ENCODE measurements around the gene IFITM10. TPM values are rescaled to one million over a fixed set of nuclear protein-coding genes. Genes with fewer than 3 reads are reported as not detected.

Gene IFITM10
- total and polyA plus RNA-seq, 2 donors (not counting 1 experiment from before 2014, with no cell fraction given): 0.15 to 0.50 TPM

DNA sequence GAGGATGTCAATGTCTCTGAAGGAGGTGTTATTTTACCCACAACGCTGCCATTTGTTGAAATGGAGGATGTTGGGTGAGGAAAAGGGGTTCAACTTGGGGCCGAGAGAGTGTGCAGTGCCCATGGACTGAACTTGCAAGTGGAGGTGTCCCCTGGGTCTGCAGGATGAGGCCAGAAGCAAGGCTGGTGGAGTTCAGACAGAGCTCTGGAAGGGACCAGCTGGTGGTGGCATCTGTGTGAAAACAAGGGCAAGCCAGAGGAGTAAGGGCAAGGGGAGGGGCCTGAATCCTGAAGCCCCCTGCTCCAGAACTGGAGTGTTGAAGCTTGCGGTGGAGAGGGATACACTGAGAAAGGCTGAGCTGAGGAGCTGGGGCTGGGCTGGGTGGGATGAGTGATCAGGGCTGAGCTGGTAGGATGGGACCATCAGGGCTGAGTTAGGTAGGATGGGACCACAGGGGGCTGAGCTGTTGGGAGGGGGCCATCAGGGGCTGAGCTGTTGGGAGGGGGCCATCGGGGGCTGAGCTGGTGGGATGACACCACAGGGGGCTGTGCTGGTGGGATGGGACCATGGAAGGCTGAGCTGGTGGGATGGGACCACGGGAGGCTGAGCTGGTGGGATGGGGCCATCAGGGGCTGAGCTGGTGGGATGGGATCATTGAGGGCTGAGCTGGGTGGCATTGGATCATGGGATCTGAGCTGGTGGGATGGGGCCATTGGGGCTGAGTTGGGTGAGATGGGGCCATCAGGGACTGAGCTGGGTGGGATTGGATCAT is 26.7 kb upstream of the IFITM10 start:
- Histone ChIP-seq H2AFZ (ENCODE audit: low read length) (no peak overlapping the region), H3K27ac (ENCODE audit: insufficient read depth, low read length) (no peak overlapping the region), H3K79me2 (ENCODE audit: control insufficient read depth, insufficient read depth, low read length) (no peaks in the 10 kb centered on the region), H3K9ac (ENCODE audit: insufficient read depth, low read length) (no peak overlapping the region), H3K36me3 (ENCODE audit: control insufficient read depth, insufficient read depth, low read length) (no peaks in the 10 kb centered on the region), H3K4me1 (ENCODE audit: control insufficient read depth, extremely low read depth, insufficient read depth, low read length) (peaks cover under 1% of the 10 kb centered on the region), H3K4me3 (replicated peaks in 1 of 4; ENCODE audit: control extremely low read depth in 1 of 4, insufficient read depth in 1 of 4, low read depth in 3 of 4, low read length in 4 of 4) (no peak overlapping the region), H4K20me1 (ENCODE audit: control insufficient read depth, extremely low read depth, insufficient read depth, low read length) (no peaks in the 10 kb centered on the region), H3K4me2 (ENCODE audit: extremely low read depth, insufficient read depth, low read length) (no peak overlapping the region), H3K27me3 (ENCODE audit: control insufficient read depth, insufficient read depth, low read length) (no peaks in the 10 kb centered on the region), H3K9me3 (ENCODE audit: control insufficient read depth, insufficient read depth, low read depth, low read length) (no peaks in the 10 kb centered on the region)
- DNase-seq (ENCODE audit: low read depth in 2 of 2): no peak
- TF ChIP-seq, protein P1, sequence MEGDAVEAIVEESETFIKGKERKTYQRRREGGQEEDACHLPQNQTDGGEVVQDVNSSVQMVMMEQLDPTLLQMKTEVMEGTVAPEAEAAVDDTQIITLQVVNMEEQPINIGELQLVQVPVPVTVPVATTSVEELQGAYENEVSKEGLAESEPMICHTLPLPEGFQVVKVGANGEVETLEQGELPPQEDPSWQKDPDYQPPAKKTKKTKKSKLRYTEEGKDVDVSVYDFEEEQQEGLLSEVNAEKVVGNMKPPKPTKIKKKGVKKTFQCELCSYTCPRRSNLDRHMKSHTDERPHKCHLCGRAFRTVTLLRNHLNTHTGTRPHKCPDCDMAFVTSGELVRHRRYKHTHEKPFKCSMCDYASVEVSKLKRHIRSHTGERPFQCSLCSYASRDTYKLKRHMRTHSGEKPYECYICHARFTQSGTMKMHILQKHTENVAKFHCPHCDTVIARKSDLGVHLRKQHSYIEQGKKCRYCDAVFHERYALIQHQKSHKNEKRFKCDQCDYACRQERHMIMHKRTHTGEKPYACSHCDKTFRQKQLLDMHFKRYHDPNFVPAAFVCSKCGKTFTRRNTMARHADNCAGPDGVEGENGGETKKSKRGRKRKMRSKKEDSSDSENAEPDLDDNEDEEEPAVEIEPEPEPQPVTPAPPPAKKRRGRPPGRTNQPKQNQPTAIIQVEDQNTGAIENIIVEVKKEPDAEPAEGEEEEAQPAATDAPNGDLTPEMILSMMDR (conservative IDR thresholded peaks at IDR 0.05 in 1 of 2, IDR thresholded peaks at IDR 0.05 in 1 of 2; ENCODE audit: low read depth in 1 of 2, low read length in 2 of 2): no peak
- no peak for TF ChIP-seq EZH2 (IDR thresholded peaks at IDR 0.05; ENCODE audit: low read length, missing control alignments)

DNA sequence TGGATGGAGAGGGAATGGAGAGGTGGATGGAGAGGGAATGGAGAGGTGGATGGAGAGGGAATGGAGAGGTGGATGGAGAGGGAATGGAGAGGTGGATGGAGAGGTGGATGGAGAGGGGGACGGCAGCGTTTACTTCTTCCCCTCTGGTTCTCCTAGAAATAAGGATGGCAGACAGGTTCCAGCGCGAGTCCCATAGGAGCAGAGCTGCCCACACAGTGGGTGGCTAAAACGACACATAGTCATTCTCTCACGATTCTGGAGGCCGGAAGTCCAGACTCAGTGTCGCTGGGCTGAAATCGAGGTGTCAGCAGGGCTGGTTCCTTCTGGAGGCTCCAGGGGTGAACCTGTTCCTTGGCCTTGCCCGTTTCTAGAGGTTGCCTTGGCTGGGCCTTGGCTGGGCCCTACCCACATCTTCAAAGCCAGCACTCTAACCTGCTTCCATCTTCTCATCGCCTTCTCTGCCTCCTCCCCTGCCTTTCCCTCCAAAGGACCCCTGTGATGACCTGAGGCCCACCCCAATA is 26.0 kb upstream of the IFITM10 start:
- TF ChIP-seq EZH2 (IDR thresholded peaks at IDR 0.05; ENCODE audit: low read length, missing control alignments): no peak
- TF ChIP-seq, protein P1 (conservative IDR thresholded peaks at IDR 0.05 in 1 of 2, IDR thresholded peaks at IDR 0.05 in 1 of 2; ENCODE audit: low read depth in 1 of 2, low read length in 2 of 2): no peak
- H3K79me2 ChIP-seq (ENCODE audit: control insufficient read depth, insufficient read depth, low read length): no peaks in the 10 kb centered on the region
- DNase-seq (ENCODE audit: low read depth in 2 of 2): no peak
- no peaks in the 10 kb centered on the region for H3K27me3 ChIP-seq (ENCODE audit: control insufficient read depth, insufficient read depth, low read length)
- no peaks in the 10 kb centered on the region for H3K36me3 ChIP-seq (ENCODE audit: control insufficient read depth, insufficient read depth, low read length)
- H4K20me1 ChIP-seq (ENCODE audit: control insufficient read depth, extremely low read depth, insufficient read depth, low read length): no peaks in the 10 kb centered on the region
- H3K4me2 ChIP-seq (ENCODE audit: extremely low read depth, insufficient read depth, low read length): no peak overlapping the region
- H3K4me1 ChIP-seq (ENCODE audit: control insufficient read depth, extremely low read depth, insufficient read depth, low read length): peaks cover 7% of the 10 kb centered on the region
- no peak overlapping the region for H3K9ac ChIP-seq (ENCODE audit: insufficient read depth, low read length)
- no peak overlapping the region for H3K4me3 ChIP-seq (replicated peaks in 1 of 4; ENCODE audit: control extremely low read depth in 1 of 4, insufficient read depth in 1 of 4, low read depth in 3 of 4, low read length in 4 of 4)
- no peak overlapping the region for H2AFZ ChIP-seq (ENCODE audit: low read length)
- H3K9me3 ChIP-seq (ENCODE audit: control insufficient read depth, insufficient read depth, low read depth, low read length): no peaks in the 10 kb centered on the region
- no peak overlapping the region for H3K27ac ChIP-seq (ENCODE audit: insufficient read depth, low read length)

DNA sequence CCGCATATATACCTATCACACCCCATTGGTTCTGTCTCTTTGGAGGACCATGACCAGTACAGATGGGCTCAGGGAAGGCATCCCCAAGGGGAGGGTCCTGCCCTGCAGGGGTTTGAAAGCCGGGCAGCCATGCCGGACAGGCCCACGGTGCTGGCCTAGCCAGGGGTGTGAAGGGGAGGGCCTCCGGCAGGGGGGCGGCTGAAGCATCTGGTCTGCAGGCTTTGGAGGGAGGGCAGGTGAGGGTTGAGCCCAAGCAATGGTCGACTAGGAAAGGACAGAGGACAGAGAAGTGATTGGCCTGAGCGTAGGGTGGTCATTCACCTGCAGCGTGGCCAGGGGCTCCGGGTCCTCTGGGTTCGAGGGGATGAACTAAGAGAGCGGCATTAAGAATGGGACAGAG is 24.5 kb upstream of the IFITM10 start:
- H3K9ac ChIP-seq (ENCODE audit: insufficient read depth, low read length): no peak overlapping the region
- H3K27me3 ChIP-seq (ENCODE audit: control insufficient read depth, insufficient read depth, low read length): no peaks in the 10 kb centered on the region
- H3K4me3 ChIP-seq (replicated peaks in 1 of 4; ENCODE audit: control extremely low read depth in 1 of 4, insufficient read depth in 1 of 4, low read depth in 3 of 4, low read length in 4 of 4): no peak overlapping the region
- H3K36me3 ChIP-seq (ENCODE audit: control insufficient read depth, insufficient read depth, low read length): no peaks in the 10 kb centered on the region
- H3K79me2 ChIP-seq (ENCODE audit: control insufficient read depth, insufficient read depth, low read length): no peaks in the 10 kb centered on the region
- H3K4me2 ChIP-seq (ENCODE audit: extremely low read depth, insufficient read depth, low read length): no peak overlapping the region
- H4K20me1 ChIP-seq (ENCODE audit: control insufficient read depth, extremely low read depth, insufficient read depth, low read length): no peaks in the 10 kb centered on the region
- no peak overlapping the region for H3K27ac ChIP-seq (ENCODE audit: insufficient read depth, low read length)
- no peaks in the 10 kb centered on the region for H3K9me3 ChIP-seq (ENCODE audit: control insufficient read depth, insufficient read depth, low read depth, low read length)
- H2AFZ ChIP-seq (ENCODE audit: low read length): no peak overlapping the region
- peaks cover 12% of the 10 kb centered on the region for H3K4me1 ChIP-seq (ENCODE audit: control insufficient read depth, extremely low read depth, insufficient read depth, low read length)
- no peak for DNase-seq (ENCODE audit: low read depth in 2 of 2)
- TF ChIP-seq, protein P1 (conservative IDR thresholded peaks at IDR 0.05 in 1 of 2, IDR thresholded peaks at IDR 0.05 in 1 of 2; ENCODE audit: low read depth in 1 of 2, low read length in 2 of 2): no peak
- no peak for TF ChIP-seq EZH2 (IDR thresholded peaks at IDR 0.05; ENCODE audit: low read length, missing control alignments)

All from fibroblast of lung (primary cell).